Measurements from ENCODE around the gene PDCD11.

The PDCD11 gene

DNA sequence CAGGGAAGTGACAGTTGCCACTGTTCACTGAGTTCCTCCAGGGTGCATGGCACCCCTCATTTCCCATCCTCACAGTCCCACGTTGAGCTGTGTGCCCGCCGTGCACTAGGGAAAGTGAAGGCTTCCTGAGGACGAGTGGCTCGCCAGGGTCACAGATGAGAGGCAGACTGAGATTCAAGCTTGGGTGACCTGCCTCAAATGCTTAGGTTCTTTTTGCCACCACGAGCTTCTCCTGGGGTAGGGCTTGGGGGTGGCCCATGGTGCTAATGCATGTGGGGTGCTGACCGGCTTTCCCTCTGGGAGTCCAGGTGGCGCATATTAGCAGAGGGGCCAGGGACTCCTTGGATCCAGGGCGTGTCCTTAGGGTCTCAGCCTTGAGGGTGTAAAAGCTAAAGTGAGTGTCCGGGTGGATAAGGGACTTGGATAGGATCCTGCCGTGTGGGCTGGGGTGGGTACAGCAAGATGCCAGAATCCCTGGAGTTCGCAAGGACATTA is 53.8 kb downstream of the PDCD11 start:
- no peak for DNase-seq

DNA sequence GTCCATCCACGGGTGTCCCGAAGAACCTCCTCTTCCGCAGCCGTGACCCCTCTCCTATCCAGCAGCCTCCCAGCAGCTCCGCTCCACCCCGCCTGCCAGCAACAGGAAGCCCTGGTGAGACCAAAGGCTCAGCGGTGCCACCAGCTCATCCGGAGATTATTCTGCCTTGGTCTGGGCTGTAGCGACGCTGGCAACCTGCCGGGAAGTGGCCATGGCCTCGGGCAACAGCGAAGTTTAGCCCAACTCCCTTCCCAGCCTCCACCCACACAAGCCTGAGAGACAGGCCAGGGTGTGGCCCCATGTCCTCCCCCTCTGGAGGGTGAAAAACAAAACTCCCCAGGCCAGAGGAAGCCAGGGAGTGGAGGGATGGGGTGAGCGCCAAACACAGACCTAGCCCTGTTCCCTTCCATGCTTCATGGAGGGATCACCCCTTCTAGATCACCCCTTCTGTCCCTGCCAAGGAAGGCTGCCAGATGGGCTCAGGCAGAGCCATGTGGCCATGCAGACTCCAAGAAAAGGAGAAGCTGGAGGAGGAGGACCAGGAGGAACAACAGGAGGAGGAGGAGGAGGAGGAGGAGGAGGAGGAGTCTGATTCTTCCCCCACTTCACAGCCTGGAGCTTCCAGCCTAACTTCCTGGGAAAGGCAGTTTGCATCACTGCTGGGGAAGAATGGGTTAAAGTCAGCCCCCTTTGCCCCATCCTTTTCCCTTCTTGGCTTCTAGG is 54.8 kb downstream of the PDCD11 start:
- DNase-seq = no peak

DNA sequence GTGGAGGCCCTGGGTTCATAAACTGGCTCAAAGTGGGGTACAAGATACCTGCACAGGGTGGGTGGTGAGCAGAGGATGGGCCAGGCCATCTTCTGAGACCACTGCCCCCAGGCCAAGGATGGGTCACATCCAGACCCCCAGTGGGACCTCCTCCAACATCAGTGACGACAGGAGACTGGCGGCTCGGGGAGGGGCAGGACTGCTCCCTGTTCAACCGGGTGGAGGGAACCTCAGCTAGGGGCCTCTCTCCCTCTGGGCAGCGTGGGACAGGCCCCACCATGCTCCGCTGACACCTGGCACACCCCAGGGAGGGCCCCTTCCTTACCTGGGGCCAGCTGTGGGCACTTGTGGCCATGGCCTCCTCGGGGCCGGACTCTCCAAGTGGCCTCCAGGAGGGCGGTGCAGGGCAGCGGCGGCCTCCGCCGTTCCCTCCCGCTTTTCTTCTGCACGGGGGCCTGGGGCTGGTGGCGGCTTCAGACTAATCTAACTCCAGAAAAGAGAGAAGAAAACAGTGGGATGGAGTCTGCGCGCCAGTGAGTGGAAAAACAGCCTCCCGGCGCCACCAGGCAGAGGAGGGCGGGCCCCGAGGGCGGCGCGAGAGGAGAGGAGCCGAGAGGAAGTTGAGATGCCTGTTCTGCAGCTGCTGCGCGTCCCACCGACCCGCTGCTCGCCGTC is 55.5 kb downstream of the PDCD11 start, which contains the start of gene CALHM2:
Gene CALHM2 (minus strand): TSS at position 540 of the 675 bp plus-strand sequence. CDS start 2,429 bp downstream, outside the sequence.
- peak; percentile 86 for DNase-seq

DNA sequence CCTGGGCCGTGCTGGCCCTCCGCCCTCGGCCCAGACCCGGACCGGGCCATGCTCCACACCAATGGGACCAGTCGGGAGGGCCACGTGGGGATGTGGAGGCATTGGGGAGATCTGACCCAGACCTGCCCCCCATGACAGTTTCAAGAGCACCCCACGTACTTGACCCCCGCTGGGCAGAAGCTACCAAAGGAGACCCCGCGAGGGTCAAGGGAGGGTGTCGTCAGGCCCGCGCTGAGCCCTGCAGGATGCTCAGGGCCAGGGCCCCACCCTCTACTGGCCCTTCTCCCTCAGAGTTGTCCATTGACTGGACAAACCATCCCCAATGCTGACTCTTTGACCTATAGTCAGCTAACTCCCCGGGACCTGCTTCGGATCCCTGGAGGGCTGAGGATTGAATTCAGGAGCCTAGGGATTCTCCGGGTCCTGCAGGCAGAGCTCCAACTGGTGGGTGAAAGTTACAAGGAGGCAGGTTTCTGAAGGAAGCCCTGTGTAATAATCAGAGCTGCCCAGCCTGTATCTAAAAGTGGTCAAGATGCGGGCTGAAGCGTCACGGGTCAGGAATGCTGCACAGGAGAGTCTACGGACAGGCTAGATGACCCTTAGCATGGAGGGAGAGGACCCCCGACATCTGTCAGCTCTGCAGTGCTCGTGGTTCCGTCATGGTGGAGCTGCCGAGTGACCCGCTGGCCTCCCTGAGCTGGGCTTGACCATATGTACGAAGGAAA is 56.2 kb downstream of the PDCD11 start:
- DNase-seq = no peak

GRCh38 chr10:103454026-103454425 is 57.6 kb downstream of the PDCD11 start:
- no peak for DNase-seq

DNA sequence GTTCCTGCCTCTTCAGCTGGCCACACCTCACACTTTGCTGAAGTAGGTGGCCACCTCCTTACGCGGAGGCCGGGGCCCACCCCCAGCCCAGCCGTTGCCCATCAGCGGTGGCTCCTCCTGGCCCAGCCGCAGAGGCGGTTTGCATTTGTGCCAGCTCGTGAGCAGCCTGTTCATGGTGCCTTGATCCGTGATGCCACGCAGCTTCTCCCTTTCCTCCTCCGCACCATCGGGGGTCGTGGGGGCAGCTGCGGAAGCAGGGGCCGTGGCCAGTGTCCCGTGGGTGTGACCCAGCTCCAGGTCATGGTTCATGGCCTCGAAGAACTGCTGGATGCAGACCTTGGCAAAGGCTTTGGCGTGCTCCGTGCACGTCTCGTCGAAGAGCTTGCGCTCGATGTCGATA is 58.8 kb downstream of the PDCD11 start:
- no peak for DNase-seq

GRCh38 chr10:103456074-103456660 is 59.7 kb downstream of the PDCD11 start:
- no peak for DNase-seq

DNA sequence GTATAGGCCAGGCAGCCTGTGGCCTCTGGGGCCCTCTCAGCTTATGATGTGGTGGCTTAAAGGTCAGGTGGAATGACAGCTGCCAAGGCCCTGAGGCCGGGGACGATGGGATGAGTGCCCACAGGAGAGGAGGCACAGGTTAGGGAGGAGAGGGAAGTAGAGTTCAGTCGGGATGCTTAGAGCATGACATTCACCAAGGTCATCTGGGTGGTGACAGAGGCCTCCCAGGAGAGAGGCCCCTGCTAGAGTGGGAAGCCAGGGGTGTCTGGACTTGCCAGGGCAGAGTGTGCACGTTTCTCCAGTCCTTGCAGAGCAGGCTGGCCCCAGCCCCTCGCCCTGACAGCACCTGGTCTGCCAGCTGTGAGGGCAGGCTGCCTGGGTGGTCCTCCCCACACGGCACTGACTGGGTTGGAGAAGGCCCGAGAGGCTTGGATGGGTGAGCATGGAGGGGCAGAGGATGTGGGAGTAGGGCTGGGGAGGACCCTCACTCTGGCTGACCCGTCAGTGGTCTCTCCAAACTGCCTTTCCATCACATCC is 60.8 kb downstream of the PDCD11 start:
- DNase-seq = no peak

DNA sequence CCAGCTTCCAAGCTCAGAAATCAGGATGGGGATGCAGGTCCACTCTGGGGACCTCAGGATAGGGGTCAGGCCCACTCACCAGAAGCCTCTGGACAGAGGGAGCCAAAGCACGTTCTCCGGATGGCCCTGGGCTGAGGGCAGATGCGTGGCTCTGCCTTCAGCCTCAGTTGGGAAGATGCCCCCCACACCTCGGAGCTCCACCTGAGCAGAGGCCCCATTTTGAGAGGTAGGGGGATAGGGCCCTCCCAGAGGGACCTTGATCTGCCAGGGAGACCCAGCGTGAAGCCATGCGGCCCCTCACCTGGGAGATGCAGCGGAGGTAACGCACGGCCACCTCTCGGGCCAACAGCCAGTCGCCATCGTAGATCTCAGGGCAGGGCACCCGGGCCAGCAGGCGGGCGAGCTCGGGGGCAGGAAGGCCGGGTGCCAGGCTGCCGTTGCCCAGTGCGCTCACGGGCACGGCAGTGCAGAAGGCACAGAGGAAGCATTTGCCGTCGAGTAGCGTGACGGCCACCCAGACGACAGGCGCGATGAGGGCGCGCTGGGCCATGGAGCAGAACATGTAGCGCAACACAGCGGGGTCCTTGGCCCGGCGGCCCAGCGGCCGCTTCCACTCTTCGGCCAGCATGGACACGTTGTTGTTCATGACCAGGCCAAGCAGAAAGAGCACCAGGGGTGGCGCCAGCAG is 61.6 kb downstream of the PDCD11 start:
- no peak for DNase-seq

DNA sequence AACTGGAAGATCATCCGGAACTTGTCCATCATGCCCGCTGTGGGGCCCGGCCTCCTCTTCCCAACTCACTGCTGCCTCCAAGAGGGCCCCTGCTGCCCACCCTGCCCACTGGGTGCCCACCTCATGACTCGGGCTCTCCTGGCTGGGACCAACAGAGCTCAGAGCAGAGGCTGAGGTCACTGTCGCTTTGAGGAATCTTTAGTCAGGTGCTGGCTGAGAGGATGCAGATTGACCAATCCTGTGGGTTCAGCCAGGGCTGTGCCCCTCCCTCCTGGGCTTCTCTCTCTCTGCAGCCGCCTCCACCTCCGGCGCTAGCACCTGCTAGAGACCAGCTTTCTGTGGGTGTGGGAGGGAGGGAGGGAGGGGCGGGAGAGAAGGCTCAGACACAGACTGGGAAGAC is 62.3 kb downstream of the PDCD11 start, which contains the start of gene CALHM1:
Gene CALHM1 (minus strand): TSS at position 181 of the 400 bp plus-strand sequence. CDS start 149 bp downstream, at position 32.
- DNase-seq = no peak

DNA sequence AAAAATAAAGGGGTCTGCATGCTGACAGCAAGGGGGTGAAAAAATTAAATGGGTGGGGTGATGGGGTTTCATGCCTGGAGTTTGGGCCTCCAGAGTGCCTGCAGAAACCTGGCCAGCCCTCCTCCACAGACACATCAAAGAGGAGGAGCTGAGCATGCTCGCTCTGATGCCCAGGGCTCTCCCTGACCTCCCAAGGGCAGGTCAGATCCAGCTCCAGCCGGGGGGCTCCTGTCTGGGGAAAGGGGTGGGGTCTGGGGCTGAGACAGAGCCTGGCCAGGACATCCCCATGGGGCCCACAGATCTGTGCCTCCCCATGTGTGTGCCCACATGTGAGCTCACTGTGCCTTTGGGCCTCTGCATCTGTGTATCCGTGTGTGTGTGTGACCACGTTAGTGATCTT is 63.2 kb downstream of the PDCD11 start:
- DNase-seq = no peak

DNA sequence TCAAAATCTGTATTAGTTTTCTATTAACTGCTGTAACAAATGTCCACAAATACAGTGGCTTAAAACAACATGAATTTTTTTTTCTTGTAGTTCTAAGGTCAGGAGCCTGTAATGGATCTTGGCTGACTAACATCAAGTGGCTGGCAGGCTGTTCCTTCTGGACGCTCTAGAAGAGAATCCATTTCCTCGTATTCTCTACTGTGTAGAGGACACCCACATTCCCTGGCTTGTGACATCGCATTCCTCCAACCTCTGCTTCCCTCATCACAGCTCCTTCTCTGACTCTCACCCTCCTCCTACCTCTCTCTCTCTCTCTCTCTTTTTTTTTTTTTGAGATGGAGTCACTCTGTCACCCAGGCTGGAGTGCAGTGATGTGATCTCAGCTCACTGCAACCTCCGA is 67.1 kb downstream of the PDCD11 start:
- no peak for DNase-seq

GRCh38 chr10:103465411-103466179 is 69.2 kb downstream of the PDCD11 start:
- no peak for DNase-seq

DNA sequence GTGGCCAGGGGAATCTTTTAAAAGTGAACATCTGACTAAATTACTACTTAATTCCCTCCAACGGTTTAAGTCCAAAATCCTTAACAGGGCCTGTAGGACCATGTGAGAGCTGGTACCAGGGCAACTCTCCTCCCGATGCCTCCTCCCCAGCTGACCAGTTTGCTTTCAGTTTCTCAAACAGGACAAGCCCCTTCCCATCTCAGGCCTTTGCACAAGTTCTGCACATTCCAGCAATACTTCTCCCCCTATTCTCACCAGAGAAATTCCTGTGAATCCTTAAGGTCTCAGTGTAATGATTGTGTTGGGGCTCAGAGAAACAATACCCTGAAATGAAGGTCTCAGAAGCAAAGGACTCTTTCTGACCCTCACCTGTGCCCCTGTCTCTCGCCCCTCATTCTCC is 70.3 kb downstream of the PDCD11 start:
- no peak for DNase-seq

DNA sequence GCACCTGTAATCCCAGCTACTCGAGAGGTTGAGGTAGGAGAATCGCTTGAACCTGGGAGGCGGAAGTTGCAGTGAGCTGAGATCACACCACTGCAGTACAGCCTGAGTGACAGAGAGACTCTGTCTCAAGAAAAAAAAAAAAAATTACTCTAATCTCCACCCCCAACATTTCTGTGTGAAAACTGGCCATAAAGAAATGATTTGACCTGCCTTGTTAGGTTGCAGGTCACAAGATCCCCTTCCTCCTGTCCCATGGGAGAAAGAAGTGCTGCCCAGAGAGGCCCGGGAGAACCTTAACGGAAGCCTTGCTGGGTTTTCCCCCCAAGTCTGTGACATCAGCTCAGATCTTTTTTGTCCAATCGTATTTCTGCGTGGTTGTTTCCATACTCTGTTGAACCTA is 71.0 kb downstream of the PDCD11 start:
- no peak for DNase-seq

DNA sequence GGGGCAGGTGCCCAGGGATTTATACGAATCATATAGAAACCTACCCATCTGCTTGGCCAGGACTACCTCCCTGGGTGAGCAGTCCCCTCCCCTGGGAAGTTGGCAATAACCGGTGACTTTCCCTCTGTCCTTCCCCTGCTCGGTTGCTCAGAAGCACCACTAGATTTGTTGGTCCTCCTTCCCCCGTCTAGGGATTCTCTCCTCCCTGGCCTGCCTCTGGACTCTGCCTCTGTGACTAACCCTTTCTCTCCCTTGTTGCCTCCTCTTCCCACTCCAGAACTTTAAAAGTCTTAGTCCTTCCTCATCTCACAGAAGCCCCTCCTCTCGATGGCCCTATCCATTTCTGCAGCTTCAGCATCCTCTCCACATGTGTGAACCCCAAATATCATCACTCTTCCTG is 72.8 kb downstream of the PDCD11 start:
- DNase-seq = no peak

- DNase-seq = no peak
Measured at GRCh38 chr10:103470761-103471653, 74.6 kb downstream of the PDCD11 start.

DNA sequence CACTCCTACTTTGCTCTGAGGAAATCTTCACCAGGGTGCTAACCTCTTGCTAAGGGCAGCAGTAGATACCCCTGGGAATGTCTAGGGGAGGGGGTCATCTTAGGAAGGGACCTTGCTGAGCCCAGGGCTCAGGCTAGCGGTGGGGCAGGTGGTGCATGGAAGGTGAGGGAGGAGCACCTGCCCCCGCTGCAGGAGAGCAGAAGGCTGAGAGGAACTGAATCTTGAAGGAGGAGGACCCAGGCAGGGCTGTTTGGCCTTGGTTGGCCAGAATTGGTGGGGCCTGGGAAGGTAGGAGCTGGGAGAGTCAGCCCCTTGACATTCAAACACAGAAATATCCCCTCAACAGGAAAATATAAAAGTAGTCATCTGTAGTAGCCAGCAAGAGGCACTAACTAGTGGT is 75.6 kb downstream of the PDCD11 start:
- DNase-seq = no peak

GRCh38 chr10:103473261-103473671 is 76.8 kb downstream of the PDCD11 start:
- DNase-seq = no peak

DNA sequence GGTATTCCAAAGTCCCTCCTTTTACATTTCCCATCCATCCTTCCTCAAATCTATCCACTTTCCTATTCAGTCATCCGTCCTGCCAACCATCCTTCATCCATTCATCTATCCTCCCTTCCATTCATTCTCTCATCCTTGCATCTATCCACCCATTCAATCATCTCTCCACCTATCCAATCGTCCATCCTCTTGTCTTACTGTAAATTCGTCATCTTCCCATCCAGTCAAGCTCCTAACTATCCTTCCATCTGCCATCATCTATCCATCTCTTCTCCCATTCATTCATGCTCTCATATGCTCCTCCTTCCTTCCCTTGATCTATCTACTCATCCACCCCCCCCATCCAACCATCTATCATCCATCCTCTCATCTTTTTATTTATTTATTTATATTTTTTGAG is 77.7 kb downstream of the PDCD11 start:
- no peak for DNase-seq

Measured in left hindlimb (tissue), 1 donor.